ENCODE data around the gene LCE1C.

The LCE1C gene

GRCh38 chr1:152761609-152762213, 44.7 kb downstream of the LCE1C start:
- no peak overlapping the region for H3K9ac ChIP-seq
- H3K9me3 ChIP-seq = no peaks in the 10 kb centered on the region
- H4K20me1 ChIP-seq = no peaks in the 10 kb centered on the region
- no peak overlapping the region for H3K27ac ChIP-seq
- no peaks in the 10 kb centered on the region for H3K36me3 ChIP-seq
- no peak overlapping the region for H3K4me2 ChIP-seq
- H3K27me3 ChIP-seq = no peaks in the 10 kb centered on the region
- no peak for TF ChIP-seq Cebpa-rat (IDR thresholded peaks at IDR 0.05)
- H3K4me1 ChIP-seq = no peaks in the 10 kb centered on the region
- no peak overlapping the region for H3K4me3 ChIP-seq

GRCh38 chr1:152760551-152761190, 45.8 kb downstream of the LCE1C start:
- H3K36me3 ChIP-seq = no peaks in the 10 kb centered on the region
- H3K4me2 ChIP-seq = no peak overlapping the region
- no peaks in the 10 kb centered on the region for H3K4me1 ChIP-seq
- TF ChIP-seq Cebpa-rat (IDR thresholded peaks at IDR 0.05) = no peak
- no peaks in the 10 kb centered on the region for H3K27me3 ChIP-seq
- H4K20me1 ChIP-seq = no peaks in the 10 kb centered on the region
- no peak overlapping the region for H3K4me3 ChIP-seq
- H3K9me3 ChIP-seq = no peaks in the 10 kb centered on the region
- no peak overlapping the region for H3K27ac ChIP-seq
- H3K9ac ChIP-seq = no peak overlapping the region

GRCh38 chr1:152759453-152760173, 46.8 kb downstream of the LCE1C start:
- no peaks in the 10 kb centered on the region for H3K27me3 ChIP-seq
- H3K36me3 ChIP-seq = no peaks in the 10 kb centered on the region
- H4K20me1 ChIP-seq = no peaks in the 10 kb centered on the region
- TF ChIP-seq Cebpa-rat (IDR thresholded peaks at IDR 0.05) = no peak
- no peak overlapping the region for H3K9ac ChIP-seq
- H3K4me2 ChIP-seq = no peak overlapping the region
- H3K9me3 ChIP-seq = no peaks in the 10 kb centered on the region
- H3K4me1 ChIP-seq = no peaks in the 10 kb centered on the region
- H3K4me3 ChIP-seq = no peak overlapping the region
- H3K27ac ChIP-seq = no peak overlapping the region

GRCh38 chr1:152758636-152759035, 47.8 kb downstream of the LCE1C start:
- TF ChIP-seq Cebpa-rat (IDR thresholded peaks at IDR 0.05) = no peak
- H3K4me2 ChIP-seq = no peak overlapping the region
- H3K27me3 ChIP-seq = no peaks in the 10 kb centered on the region
- H3K4me1 ChIP-seq = no peaks in the 10 kb centered on the region
- no peaks in the 10 kb centered on the region for H3K36me3 ChIP-seq
- no peak overlapping the region for H3K9ac ChIP-seq
- H4K20me1 ChIP-seq = no peaks in the 10 kb centered on the region
- no peak overlapping the region for H3K27ac ChIP-seq
- no peak overlapping the region for H3K4me3 ChIP-seq
- H3K9me3 ChIP-seq = no peaks in the 10 kb centered on the region

- Histone ChIP-seq H3K4me2 (no peak within 1 kb of the TSS), H4K20me1 (no peaks in the 10 kb centered on the region), H3K27ac (no peak within 1 kb of the TSS), H3K36me3 (no peaks in the 10 kb centered on the region), H3K9ac (no peak within 1 kb of the TSS), H3K9me3 (no peaks in the 10 kb centered on the region), H3K4me3 (no peak within 1 kb of the TSS), H3K27me3 (no peaks in the 10 kb centered on the region), H3K4me1 (no peaks in the 10 kb centered on the region)
- TF ChIP-seq Cebpa-rat (IDR thresholded peaks at IDR 0.05) = no peak
Measured at GRCh38 chr1:152757747-152758146, 48.7 kb downstream of the LCE1C start, which contains the start of gene KPRP. Gene KPRP, plus strand, starts transcription at chr1:152758025. Its CDS starts 1,564 bp downstream, at chr1:152759589.

- no peak for TF ChIP-seq Cebpa-rat (IDR thresholded peaks at IDR 0.05)
- no peaks in the 10 kb centered on the region for H3K4me1 ChIP-seq
- H4K20me1 ChIP-seq = no peaks in the 10 kb centered on the region
- no peak overlapping the region for H3K4me2 ChIP-seq
- H3K36me3 ChIP-seq = no peaks in the 10 kb centered on the region
- H3K9ac ChIP-seq = no peak overlapping the region
- H3K9me3 ChIP-seq = no peaks in the 10 kb centered on the region
- H3K27me3 ChIP-seq = no peaks in the 10 kb centered on the region
- H3K27ac ChIP-seq = no peak overlapping the region
- no peak overlapping the region for H3K4me3 ChIP-seq
Measured at GRCh38 chr1:152756872-152757271, 49.6 kb downstream of the LCE1C start.
